Mononuclear cell (primary cell): Measurements from ENCODE around the gene CTDSP2. TPM values are rescaled to one million over a fixed set of nuclear protein-coding genes. Genes with fewer than 3 reads are reported as not detected.
A peak's percentile ranks its signal among the peaks of the same experiment; 100 is the strongest.
"Not testable (repeated sequence)": the region's sequence is repeated elsewhere in the genome, so short reads cannot be mapped to it uniquely, and the experiment has no call there.

Source experiments
- H3K27me3 ChIP-seq: 2 replicates; pipeline ENCODE4 v1.6.0; 2011; ENCODE audit warnings: low read length, control low read depth; ENCODE audit not compliant: insufficient read depth
- H3K4me1 ChIP-seq: 2 replicates; pipeline ENCODE4 v1.5.1; 2011; ENCODE audit warnings: mild to moderate bottlenecking, low read length, control low read depth; ENCODE audit not compliant: insufficient read depth
- H3K4me3 ChIP-seq: 2 replicates; pipeline ENCODE4 v1.5.1; 2011; ENCODE audit warnings: mild to moderate bottlenecking, low read length, moderate library complexity
- H3K9me3 ChIP-seq: 2 replicates; pipeline ENCODE4 v1.5.1; 2011; ENCODE audit warnings: low read depth, mild to moderate bottlenecking, control low read depth, low read length
- total RNA-seq: library from RNA; depleted of rRNA; stranded (reverse); fragments of >200 nt; gene quantifications from one replicate; pipeline ENCODE4 v1.2.3, GENCODE V29; 2012

The CTDSP2 gene
- total RNA-seq, 1 donor = 60.2 TPM

DNA sequence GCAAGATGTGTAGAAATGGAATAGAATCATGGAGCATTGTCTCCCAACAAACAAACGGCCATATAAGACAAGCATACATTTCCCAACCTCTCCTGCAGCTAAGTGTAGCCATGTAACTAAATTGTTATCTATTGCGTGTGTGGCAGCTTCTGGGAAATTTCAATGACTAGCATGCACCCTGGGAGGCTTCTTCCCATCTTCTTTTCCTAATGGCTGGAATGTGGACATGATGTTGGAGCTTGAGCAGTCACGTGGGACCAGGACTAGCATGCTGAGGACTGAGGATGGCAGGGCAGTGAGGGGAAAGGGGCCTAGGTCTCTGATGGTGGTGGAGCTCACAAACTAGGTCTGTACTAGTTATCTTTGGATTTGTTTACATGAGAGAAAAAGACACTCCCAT lies 21.7 kb upstream of the CTDSP2 start:
- H3K4me1 ChIP-seq = peaks cover 10% of the 10 kb centered on the region
- H3K4me3 ChIP-seq = no peak overlapping the region
- peaks cover 11% of the 10 kb centered on the region for H3K27me3 ChIP-seq

DNA sequence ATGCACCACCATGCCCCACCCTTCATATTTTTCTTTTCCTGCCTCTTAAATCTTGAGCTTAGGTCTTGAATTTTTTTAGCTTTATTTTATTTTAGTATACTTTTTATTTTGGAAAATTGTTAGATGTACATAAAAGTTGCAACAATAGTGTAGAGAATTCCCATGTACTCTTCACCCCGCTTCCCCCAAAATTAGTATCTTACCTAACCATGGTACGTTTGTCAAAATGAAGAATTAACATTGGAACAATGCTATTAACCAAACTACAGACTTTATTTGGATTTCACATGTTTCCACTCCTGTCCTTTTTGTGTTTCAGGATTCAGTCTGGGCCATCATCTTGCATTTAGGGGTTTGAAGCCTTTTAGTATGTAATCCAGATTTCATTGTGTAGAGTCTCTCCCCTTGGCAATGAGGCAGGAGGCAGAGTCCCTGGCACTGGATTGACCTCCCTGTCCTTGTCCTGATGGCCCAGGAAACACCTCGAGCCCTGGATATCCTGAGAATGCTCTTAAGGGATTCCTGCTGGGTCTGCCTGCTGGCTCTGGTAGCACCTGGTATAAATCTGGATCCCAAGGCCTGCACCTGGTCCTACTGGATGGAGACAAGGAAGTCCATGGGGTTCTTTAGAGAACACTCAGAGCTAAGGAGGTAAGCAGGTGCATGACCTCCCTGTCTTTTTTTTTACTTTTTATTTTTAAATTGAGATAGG lies 19.9 kb upstream of the CTDSP2 start:
- Histone ChIP-seq H3K27me3 (peaks cover 11% of the 10 kb centered on the region), H3K4me3 (no peak overlapping the region), H3K4me1 (peaks cover 10% of the 10 kb centered on the region), H3K9me3 (no peaks in the 10 kb centered on the region)

More for the DNA sequence above, 21.7 kb upstream of the CTDSP2 start:
- no peaks in the 10 kb centered on the region for H3K9me3 ChIP-seq

DNA sequence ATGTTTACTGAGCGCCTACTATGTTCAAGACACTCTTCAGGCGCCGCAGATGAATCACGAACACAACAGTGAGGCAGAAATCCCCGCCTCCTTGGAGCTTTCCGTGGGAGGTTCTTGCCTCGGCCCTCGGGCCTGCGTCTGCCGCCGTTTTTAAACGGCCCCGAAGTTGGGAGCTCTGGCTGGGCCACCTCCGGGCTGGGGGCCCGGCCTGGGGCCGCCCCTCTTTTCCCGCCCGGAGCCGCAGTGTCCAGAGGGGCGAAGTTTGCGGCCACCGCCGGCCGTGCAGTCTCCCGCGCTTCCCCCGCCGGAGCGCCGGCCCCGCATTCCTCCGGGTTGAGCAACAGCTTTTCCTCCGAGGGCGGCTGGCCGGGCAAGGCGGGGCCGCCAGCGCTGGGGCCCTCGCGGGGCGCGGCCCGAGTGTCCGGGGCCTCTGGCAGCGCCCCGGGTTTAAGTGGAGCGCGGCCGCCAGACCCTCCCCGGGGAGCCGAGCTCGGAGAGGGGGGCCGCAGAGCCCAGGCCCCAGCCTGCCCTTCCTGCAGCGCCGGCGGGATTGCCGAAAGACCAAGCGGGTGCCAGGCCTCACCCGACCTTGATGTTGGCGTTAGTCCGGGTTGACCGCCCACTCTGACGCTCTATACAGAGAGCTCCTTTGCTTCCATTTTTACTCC lies 18.7 kb upstream of the CTDSP2 start:
- peaks cover 11% of the 10 kb centered on the region for H3K27me3 ChIP-seq
- H3K4me3 ChIP-seq = peak overlapping the region; percentile 42
- H3K4me1 ChIP-seq = peaks cover 10% of the 10 kb centered on the region
- no peaks in the 10 kb centered on the region for H3K9me3 ChIP-seq

DNA sequence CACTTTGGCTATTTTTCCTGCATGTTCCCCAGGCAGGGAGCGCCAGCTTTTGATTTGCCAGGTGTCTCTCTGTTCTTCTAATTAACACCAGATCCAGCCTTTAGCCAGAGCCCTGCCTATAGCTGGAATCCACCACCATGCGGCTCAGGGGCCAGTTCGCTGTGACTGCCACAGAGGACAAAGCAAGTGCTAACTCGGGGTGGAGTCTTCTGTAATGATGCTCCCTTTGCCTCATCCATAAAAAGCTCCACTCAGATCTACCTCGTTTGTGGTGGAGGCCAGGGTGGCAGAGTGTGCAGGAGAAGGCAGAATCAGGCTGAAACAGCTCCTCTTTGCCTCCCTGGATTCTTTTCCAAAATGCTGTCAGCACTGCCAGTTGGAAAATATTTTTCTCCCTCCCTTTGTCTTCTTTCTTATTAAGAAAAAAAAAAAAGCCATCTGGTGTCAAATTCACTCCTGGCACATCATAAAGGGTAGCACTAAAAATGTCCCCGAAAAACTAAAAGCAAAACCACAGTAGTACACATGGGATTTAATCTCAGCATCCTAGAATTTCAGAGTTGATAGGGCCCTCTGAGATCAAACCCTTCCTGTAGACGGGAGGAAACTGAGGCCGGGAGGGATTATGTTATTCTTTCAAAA lies 18.0 kb upstream of the CTDSP2 start:
- Histone ChIP-seq H3K9me3 (no peaks in the 10 kb centered on the region), H3K27me3 (peaks cover 11% of the 10 kb centered on the region), H3K4me3 (peak overlapping the region; percentile 42), H3K4me1 (peaks cover 10% of the 10 kb centered on the region)

DNA sequence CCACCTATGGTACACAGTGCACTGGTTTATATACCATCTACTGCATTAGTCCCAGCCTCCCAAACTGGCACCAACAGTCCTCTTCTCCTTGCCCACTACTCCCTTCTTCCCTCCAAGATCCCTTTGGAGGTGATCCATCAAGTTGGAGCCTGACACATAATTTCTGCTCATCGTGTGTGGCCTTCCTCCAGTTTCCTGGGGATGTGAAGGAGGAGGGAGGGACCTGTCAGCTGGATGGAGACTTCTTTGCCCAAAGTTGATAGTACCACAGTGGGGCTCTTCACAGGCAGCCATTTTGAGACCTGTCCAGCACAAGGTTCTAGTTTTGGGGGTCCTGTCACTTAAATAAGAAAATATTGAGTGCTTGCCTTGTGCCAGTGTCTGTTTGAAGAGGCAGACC lies 17.1 kb upstream of the CTDSP2 start:
- Histone ChIP-seq H3K27me3 (peaks cover 11% of the 10 kb centered on the region), H3K9me3 (no peaks in the 10 kb centered on the region)

DNA sequence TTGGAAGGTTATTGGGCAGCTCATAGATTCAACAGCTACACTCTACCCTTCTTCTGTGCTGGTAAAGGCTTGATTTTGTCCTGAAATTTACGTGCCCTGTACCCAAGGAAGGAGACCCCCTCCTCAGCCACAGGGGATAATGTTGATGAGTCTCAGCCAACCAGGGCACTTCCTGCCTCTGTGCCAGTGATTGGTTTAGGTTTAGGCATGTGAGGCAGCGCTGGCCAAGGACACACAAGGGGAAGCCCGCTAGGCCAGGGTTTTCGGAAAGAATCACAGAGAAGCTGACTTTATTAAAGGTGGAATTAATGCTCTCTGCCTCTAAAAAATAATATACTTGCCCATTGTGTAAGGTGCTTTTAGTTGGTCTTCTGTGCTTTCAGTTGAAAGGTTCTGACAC lies 15.4 kb upstream of the CTDSP2 start:
- no peaks in the 10 kb centered on the region for H3K9me3 ChIP-seq
- no peak overlapping the region for H3K4me3 ChIP-seq
- H3K4me1 ChIP-seq = peaks cover 10% of the 10 kb centered on the region
- peaks cover 11% of the 10 kb centered on the region for H3K27me3 ChIP-seq

More for the DNA sequence above, 17.1 kb upstream of the CTDSP2 start:
- Histone ChIP-seq H3K4me1 (peaks cover 10% of the 10 kb centered on the region), H3K4me3 (no peak overlapping the region)

DNA sequence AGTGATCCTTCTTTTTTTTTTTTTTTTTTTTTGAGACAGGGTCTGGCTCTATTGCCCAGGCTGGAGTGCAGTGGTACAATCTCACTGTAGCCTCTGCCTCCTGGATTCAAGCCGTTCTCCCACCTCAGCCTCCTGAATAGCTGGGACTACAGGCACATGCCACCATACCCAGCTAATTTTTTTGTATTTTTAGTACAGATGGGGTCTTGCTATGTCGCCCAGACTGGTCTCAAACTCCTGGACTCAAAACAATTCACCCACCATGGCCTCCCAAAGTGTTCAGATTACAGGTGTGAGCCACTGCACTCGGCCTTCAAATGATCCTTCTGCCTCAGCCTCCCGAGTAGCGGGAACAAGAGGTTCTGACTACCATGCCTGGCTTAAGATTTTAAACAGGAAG lies 14.4 kb upstream of the CTDSP2 start:
- H3K4me1 ChIP-seq, H3K9me3 ChIP-seq, H3K4me3 ChIP-seq: not testable (repeated sequence)
- H3K27me3 ChIP-seq = peaks cover 11% of the 10 kb centered on the region

- no peak overlapping the region for H3K4me3 ChIP-seq
- no peaks in the 10 kb centered on the region for H3K9me3 ChIP-seq
- peaks cover 11% of the 10 kb centered on the region for H3K4me1 ChIP-seq
- peaks cover 4% of the 10 kb centered on the region for H3K27me3 ChIP-seq
Measured at GRCh38 chr12:57859121-57859520, 12.6 kb upstream of the CTDSP2 start.

DNA sequence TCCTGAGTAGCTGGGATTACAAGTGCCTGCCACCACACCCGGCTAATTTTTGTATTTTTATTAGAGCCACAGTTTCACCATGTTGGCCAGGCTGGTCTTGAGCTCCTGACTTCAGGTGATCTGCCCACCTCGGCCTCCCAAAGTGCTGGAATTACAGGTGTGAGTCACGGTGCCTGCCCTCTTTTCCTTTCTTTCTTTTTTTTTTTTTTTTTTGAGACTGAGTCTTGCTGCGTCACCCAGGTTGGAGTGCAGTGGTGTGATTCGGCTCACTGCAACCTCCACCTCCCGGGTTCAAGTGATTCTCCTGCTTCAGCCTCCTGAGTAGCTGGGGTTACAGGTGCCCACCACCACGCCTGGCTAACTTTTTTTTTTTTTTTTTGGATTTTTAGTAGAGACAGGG lies 11.6 kb upstream of the CTDSP2 start:
- H3K9me3 ChIP-seq, H3K27me3 ChIP-seq, H3K4me3 ChIP-seq: not testable (repeated sequence)
- peaks cover 12% of the 10 kb centered on the region for H3K4me1 ChIP-seq

DNA sequence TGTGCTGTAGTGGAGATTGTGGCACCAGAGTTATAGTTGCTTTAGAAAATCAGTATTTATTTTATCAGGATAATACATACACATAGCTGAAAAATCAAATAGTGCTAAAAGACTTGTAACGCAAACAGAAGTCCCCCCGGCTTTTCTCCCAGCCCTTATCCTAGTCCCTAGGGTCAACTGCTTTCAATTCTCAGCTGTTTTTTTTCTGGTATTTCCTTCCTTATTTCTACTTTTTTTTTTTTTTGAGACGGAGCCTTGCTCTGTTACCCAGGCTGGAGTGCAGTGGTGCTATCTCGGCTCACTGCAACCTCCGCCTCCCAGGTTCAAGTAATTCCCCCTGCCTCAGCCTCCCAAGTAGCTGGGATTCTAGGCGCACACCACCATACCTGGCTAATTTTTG lies 8.4 kb upstream of the CTDSP2 start:
- Histone ChIP-seq H3K4me1 (peaks cover 31% of the 10 kb centered on the region), H3K9me3 (no peaks in the 10 kb centered on the region), H3K4me3 (no peak overlapping the region), H3K27me3 (peaks cover 9% of the 10 kb centered on the region)

- no peaks in the 10 kb centered on the region for H3K9me3 ChIP-seq
- peaks cover 9% of the 10 kb centered on the region for H3K27me3 ChIP-seq
- H3K4me1 ChIP-seq = peaks cover 31% of the 10 kb centered on the region
- H3K4me3 ChIP-seq = no peak overlapping the region
Measured at GRCh38 chr12:57853864-57854556, 7.5 kb upstream of the CTDSP2 start.

GRCh38 chr12:57852620-57853500 lies 6.3 kb upstream of the CTDSP2 start:
- no peak overlapping the region for H3K4me3 ChIP-seq

DNA sequence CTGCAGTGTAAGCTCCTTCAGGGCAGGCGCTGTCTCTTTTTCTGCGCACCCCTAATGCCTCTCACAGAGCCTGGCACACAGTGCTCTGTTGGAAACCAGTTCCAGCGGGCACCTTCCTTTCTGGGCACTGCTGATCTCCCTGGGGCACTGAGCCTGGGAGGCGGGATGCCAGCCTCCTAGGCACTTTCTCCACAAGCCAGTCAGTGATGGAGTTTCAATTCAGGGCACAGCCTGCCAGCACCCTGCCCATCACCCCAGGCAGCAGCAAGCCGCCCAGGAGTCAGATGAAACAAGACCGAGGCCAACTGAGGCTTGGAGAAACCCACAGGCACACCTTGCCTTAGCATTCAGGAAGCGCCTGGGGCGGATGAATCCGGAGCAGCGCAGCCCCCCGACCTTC lies 5.7 kb upstream of the CTDSP2 start:
- H3K4me1 ChIP-seq = peaks cover 42% of the 10 kb centered on the region
- no peak overlapping the region for H3K4me3 ChIP-seq
- peaks cover 9% of the 10 kb centered on the region for H3K27me3 ChIP-seq
- no peaks in the 10 kb centered on the region for H3K9me3 ChIP-seq

More at GRCh38 chr12:57852620-57853500, 6.3 kb upstream of the CTDSP2 start:
- H3K9me3 ChIP-seq = no peaks in the 10 kb centered on the region
- H3K27me3 ChIP-seq = peaks cover 9% of the 10 kb centered on the region
- H3K4me1 ChIP-seq = peaks cover 35% of the 10 kb centered on the region

- no peak overlapping the region for H3K4me3 ChIP-seq
- H3K27me3 ChIP-seq = peaks cover 9% of the 10 kb centered on the region
- H3K4me1 ChIP-seq = peaks cover 45% of the 10 kb centered on the region
- no peaks in the 10 kb centered on the region for H3K9me3 ChIP-seq
Measured at GRCh38 chr12:57851552-57851951, 5.0 kb upstream of the CTDSP2 start.
